Endothelial cell of umbilical vein (primary cell): ENCODE measurements around the gene EXOC3L1.

Experiments used
- EZH2 ChIP-seq: IDR thresholded peaks from 2 replicates; pipeline ENCODE4 v1.6.1; 2012; ENCODE audit warnings: borderline replicate concordance, low read depth, mild to moderate bottlenecking, moderate library complexity, low read length, inconsistent platforms; ENCODE audit not compliant: severe bottlenecking
- FOS ChIP-seq: IDR thresholded peaks from 2 replicates; pipeline ENCODE4 v1.6.1; 2011; ENCODE audit warnings: mild to moderate bottlenecking, low read length, moderate library complexity, borderline replicate concordance; ENCODE audit not compliant: insufficient read depth
- JUN ChIP-seq: IDR thresholded peaks from 2 replicates; pipeline ENCODE4 v1.6.1; 2011; ENCODE audit warnings: borderline replicate concordance, low read depth; ENCODE audit not compliant: insufficient read length, insufficient read depth
- MYC ChIP-seq: IDR thresholded peaks from one replicate; pipeline ENCODE4 v1.6.1; 2011; ENCODE audit warnings: mild to moderate bottlenecking, low read depth, low read length
- POLR2A ChIP-seq: IDR thresholded peaks from 2 replicates; pipeline ENCODE4 v1.6.1; 2012; ENCODE audit warnings: low read depth, mild to moderate bottlenecking, control low read depth, low read length
- POLR2AphosphoS5 ChIP-seq: IDR thresholded peaks from 2 replicates; pipeline ENCODE4 v1.6.1; 2012; ENCODE audit warnings: low read depth, mild to moderate bottlenecking, control low read depth, low read length, moderate library complexity; ENCODE audit not compliant: insufficient read depth
- TF ChIP-seq, protein P1 (sequence below), 2 donors: IDR thresholded peaks; 1 replicate in 1 of 2; 2 replicates in 1 of 2; pipeline ENCODE4 v1.5.1; 2011; ENCODE audit warnings: low read length in 2 of 2, mild to moderate bottlenecking in 2 of 2, moderate library complexity in 2 of 2, control low read depth in 1 of 2, inconsistent platforms in 1 of 2, low read depth in 1 of 2; ENCODE audit not compliant: insufficient read depth in 1 of 2; ENCODE audit errors: extremely low read depth in 1 of 2
- TF ChIP-seq, protein P2 (sequence below): IDR thresholded peaks from 2 replicates; pipeline ENCODE4 v1.6.1; 2011; ENCODE audit not compliant: insufficient read depth, insufficient read length

DNA sequence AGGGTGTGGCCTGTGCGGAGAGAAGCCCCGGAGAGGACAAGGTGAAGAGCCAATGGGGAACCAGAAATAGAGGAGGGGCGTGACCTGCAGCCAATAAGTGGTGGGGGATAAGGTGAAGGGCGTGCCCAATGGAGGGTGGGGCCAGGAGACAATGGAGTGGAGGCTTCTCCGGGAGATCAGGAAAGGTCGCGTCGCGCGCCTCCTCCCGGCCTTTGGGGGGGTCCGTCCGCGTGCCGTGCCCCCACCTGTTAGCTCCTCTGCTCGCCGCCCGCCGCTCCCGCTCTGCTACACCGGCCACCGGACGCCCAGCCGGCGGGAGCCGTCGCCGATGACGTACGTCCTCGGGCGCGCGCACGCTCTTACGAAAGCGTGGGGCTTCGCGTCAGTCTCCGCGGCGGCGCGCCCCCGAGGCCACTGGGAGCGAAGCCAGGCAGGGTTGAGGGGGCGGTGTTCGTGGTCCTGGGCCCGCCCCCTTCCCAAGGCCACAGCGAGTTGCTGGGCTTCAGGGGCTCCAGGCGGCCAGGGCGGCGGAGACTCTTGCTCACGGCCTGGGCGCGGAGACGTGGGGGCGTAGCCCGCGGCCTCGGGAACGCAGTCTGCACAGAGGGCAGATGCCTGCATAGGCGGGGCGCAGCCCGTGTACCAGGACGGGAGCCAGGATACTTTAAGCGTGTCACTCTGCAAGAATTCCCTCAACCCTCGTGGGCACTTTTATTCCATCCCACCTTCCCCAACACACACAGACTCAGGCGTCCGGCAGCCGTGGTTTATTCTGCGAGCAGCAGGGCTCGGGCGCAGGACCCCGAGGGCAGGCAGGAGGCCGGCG lies 6.1 kb downstream of the EXOC3L1 start, which contains the start of gene MATCAP1:
- TF ChIP-seq EZH2 (no peak), MYC (no peak), JUN (no peak), POLR2A (peak; percentile 70), FOS (no peak), POLR2AphosphoS5 (peak; percentile 72)
- TF ChIP-seq, protein P1, sequence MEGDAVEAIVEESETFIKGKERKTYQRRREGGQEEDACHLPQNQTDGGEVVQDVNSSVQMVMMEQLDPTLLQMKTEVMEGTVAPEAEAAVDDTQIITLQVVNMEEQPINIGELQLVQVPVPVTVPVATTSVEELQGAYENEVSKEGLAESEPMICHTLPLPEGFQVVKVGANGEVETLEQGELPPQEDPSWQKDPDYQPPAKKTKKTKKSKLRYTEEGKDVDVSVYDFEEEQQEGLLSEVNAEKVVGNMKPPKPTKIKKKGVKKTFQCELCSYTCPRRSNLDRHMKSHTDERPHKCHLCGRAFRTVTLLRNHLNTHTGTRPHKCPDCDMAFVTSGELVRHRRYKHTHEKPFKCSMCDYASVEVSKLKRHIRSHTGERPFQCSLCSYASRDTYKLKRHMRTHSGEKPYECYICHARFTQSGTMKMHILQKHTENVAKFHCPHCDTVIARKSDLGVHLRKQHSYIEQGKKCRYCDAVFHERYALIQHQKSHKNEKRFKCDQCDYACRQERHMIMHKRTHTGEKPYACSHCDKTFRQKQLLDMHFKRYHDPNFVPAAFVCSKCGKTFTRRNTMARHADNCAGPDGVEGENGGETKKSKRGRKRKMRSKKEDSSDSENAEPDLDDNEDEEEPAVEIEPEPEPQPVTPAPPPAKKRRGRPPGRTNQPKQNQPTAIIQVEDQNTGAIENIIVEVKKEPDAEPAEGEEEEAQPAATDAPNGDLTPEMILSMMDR (IDR thresholded peaks at IDR 0.05; ENCODE audit: extremely low read depth in 1 of 2, insufficient read depth in 1 of 2, low read depth in 1 of 2, low read length in 2 of 2), result no peak
- TF ChIP-seq, protein P2, sequence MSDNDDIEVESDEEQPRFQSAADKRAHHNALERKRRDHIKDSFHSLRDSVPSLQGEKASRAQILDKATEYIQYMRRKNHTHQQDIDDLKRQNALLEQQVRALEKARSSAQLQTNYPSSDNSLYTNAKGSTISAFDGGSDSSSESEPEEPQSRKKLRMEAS, result no peak
